Keratinocyte (primary cell): ENCODE data around the gene RABEP1. TPM values are rescaled to one million over a fixed set of nuclear protein-coding genes. Genes with fewer than 3 reads are reported as not detected.

ENCODE experiments used
- DNase-seq: peaks from one replicate; pipeline ENCODE4 v3.0.0-alpha.2; 2011; ENCODE audit warnings: low read depth, missing footprints, low spot score
- FAIRE-seq: peaks from 2 replicates; lab custom pipeline; 2011; peaks lifted over from hg19 to GRCh38; lab: Jason Lieb, UNC
- H2AFZ ChIP-seq: 2 replicates; pipeline ENCODE4 v1.6.0; 2012; ENCODE audit warnings: low read length, control low read depth, inconsistent platforms; ENCODE audit not compliant: control insufficient read depth
- H3K27ac ChIP-seq: 2 replicates; pipeline ENCODE4 v1.5.1; 2011; ENCODE audit warnings: low read length; ENCODE audit not compliant: control insufficient read depth, insufficient read depth
- H3K27me3 ChIP-seq: 3 replicates; pipeline ENCODE4 v1.6.0; 2011; ENCODE audit warnings: low read length; ENCODE audit not compliant: control insufficient read depth, insufficient read depth; ENCODE audit errors: extremely low read depth
- H3K36me3 ChIP-seq, 2 experiments: 2 replicates in 1 of 2; 3 replicates in 1 of 2; pipeline ENCODE4 v1.5.1; 2011; ENCODE audit warnings: low read length in 2 of 2, mild to moderate bottlenecking in 1 of 2; ENCODE audit not compliant: control insufficient read depth in 2 of 2, insufficient read depth in 2 of 2; ENCODE audit errors: extremely low read depth in 1 of 2
- H3K4me1 ChIP-seq: 3 replicates; pipeline ENCODE4 v1.5.1; 2011; ENCODE audit warnings: low read length; ENCODE audit not compliant: control insufficient read depth, insufficient read depth; ENCODE audit errors: extremely low read depth
- H3K4me2 ChIP-seq: 3 replicates; pipeline ENCODE4 v1.6.0; 2011; ENCODE audit warnings: low read depth, low read length; ENCODE audit not compliant: control insufficient read depth, insufficient read depth; ENCODE audit errors: extremely low read depth
- H3K4me3 ChIP-seq, 3 experiments: fragments of 200-600 bp in 1 of 3; sonication (generic) in 1 of 3; 2 replicates in 2 of 3; 3 replicates in 1 of 3; pipeline ENCODE4 v1.5.1; 2011 to 2016; ENCODE audit warnings: low read length in 3 of 3, mild to moderate bottlenecking in 3 of 3, control low read depth in 2 of 3, inconsistent platforms in 1 of 3, low read depth in 1 of 3, mixed read lengths in 1 of 3, mixed run types in 1 of 3, moderate library complexity in 1 of 3; ENCODE audit not compliant: control insufficient read depth in 2 of 3, insufficient read depth in 2 of 3; ENCODE audit errors: extremely low read depth in 1 of 3
- H3K79me2 ChIP-seq: 2 replicates; pipeline ENCODE4 v1.6.0; 2012; ENCODE audit warnings: low read length; ENCODE audit not compliant: control insufficient read depth, insufficient read depth
- H3K9ac ChIP-seq: 3 replicates; pipeline ENCODE4 v1.6.0; 2011; ENCODE audit warnings: low read length; ENCODE audit not compliant: control insufficient read depth, insufficient read depth; ENCODE audit errors: extremely low read depth
- H3K9me1 ChIP-seq: 3 replicates; pipeline ENCODE4 v1.6.0; 2011; ENCODE audit warnings: low read length; ENCODE audit not compliant: control insufficient read depth, insufficient read depth; ENCODE audit errors: extremely low read depth
- H3K9me3 ChIP-seq: 2 replicates; pipeline ENCODE4 v1.5.1; 2012; ENCODE audit warnings: low read depth, low read length; ENCODE audit not compliant: control insufficient read depth
- H4K20me1 ChIP-seq: 3 replicates; pipeline ENCODE4 v1.6.0; 2011; ENCODE audit warnings: low read length; ENCODE audit not compliant: control insufficient read depth, insufficient read depth; ENCODE audit errors: extremely low read depth
- CTCF ChIP-seq, 3 experiments: IDR thresholded peaks in 1 of 3; conservative IDR thresholded peaks in 1 of 3; optimal IDR thresholded peaks in 1 of 3; 2 replicates in 2 of 3; 3 replicates in 1 of 3; pipeline versions ENCODE3 to v1.5.1; 2011; ENCODE audit warnings: low read length in 3 of 3, mild to moderate bottlenecking in 3 of 3, moderate library complexity in 2 of 3, control low read depth in 1 of 3, inconsistent platforms in 1 of 3; ENCODE audit not compliant: insufficient read depth in 2 of 3; ENCODE audit errors: extremely low read depth in 1 of 3
- EZH2 ChIP-seq: IDR thresholded peaks from one replicate; pipeline ENCODE4 v1.6.1; 2012; ENCODE audit warnings: inconsistent platforms, mild to moderate bottlenecking, low read length, moderate library complexity
- dilution Hi-C: fragments of 300-500 bp; cut with MboI; formaldehyde crosslinking; loops from one replicate; pipeline ENCODE4 v1.7.0; 2020; ENCODE audit warnings: low sequenced_read_pairs; ENCODE audit not compliant: extremely low pct_ligation_motif_present
- polyA plus RNA-seq, 5 experiments: library from polyadenylated mRNA; depleted of rRNA in 3 of 5; stranded (reverse) in 3 of 5; stranded (forward) in 1 of 5; unstranded in 1 of 5; fragments of >200 nt; gene quantifications; 1 replicate in 1 of 5; 2 replicates in 3 of 5; 3 replicates in 1 of 5; pipeline versions ENCODE4 v1.2.1 to v1.2.3, GENCODE V29; 2011 to 2012; ENCODE audit warnings: missing spikeins in 2 of 5, low read depth in 1 of 5, low replicate concordance in 1 of 5

RABEP1 gene
- polyA plus RNA-seq, 1 donor (not counting 4 experiments of a cell fraction or from before 2014, with no cell fraction given), result 27.1 TPM

GRCh38 chr17:5381542-5381941 is 99.5 kb downstream of the RABEP1 start:
- H3K27ac ChIP-seq, result no peak overlapping the region
- FAIRE-seq, result no peak

GRCh38 chr17:5391678-5392077 is 109.6 kb downstream of the RABEP1 start:
- no peak overlapping the region for H3K9ac ChIP-seq
- no peak overlapping the region for H2AFZ ChIP-seq
- dilution Hi-C loops, result no loop called here
- H4K20me1 ChIP-seq, result no peaks in the 10 kb centered on the region
- no peak for FAIRE-seq
- H3K9me1 ChIP-seq, result no peaks in the 10 kb centered on the region
- peaks cover 17 to 27% of the 10 kb centered on the region in 2 experiments for H3K36me3 ChIP-seq
- no peak for DNase-seq
- H3K27me3 ChIP-seq, result no peaks in the 10 kb centered on the region
- H3K4me2 ChIP-seq, result no peak overlapping the region
- no peak overlapping the region for H3K4me3 ChIP-seq
- no peaks in the 10 kb centered on the region for H3K4me1 ChIP-seq
- no peak overlapping the region for H3K27ac ChIP-seq
- H3K79me2 ChIP-seq, result no peaks in the 10 kb centered on the region
- TF ChIP-seq CTCF (optimal IDR thresholded peaks at IDR 0.05 in 1 of 3, IDR thresholded peaks at IDR 0.05 in 1 of 3, conservative IDR thresholded peaks at IDR 0.05 in 1 of 3; ENCODE audit: extremely low read depth in 1 of 3, insufficient read depth in 2 of 3, low read length in 3 of 3) (no peak), EZH2 (no peak)
- no peaks in the 10 kb centered on the region for H3K9me3 ChIP-seq

More at GRCh38 chr17:5381542-5381941, 99.5 kb downstream of the RABEP1 start:
- DNase-seq, result no peak
- Histone ChIP-seq H3K4me2 (no peak overlapping the region), H3K36me3 (peaks cover 28 to 44% of the 10 kb centered on the region in 2 experiments), H3K79me2 (no peaks in the 10 kb centered on the region), H3K27me3 (no peaks in the 10 kb centered on the region), H2AFZ (no peak overlapping the region), H3K4me1 (no peaks in the 10 kb centered on the region), H3K9me3 (no peaks in the 10 kb centered on the region), H3K9me1 (no peaks in the 10 kb centered on the region), H4K20me1 (peaks cover 1% of the 10 kb centered on the region), H3K4me3 (no peak overlapping the region), H3K9ac (no peak overlapping the region)
- dilution Hi-C loops, result no loop called here
- TF ChIP-seq CTCF (optimal IDR thresholded peaks at IDR 0.05 in 1 of 3, IDR thresholded peaks at IDR 0.05 in 1 of 3, conservative IDR thresholded peaks at IDR 0.05 in 1 of 3; ENCODE audit: extremely low read depth in 1 of 3, insufficient read depth in 2 of 3, low read length in 3 of 3), result no peak
- no peak for TF ChIP-seq EZH2
